ENCODE measurements around the gene RTP2. TPM values are rescaled to one million over a fixed set of nuclear protein-coding genes. Genes with fewer than 3 reads are reported as not detected.

The RTP2 gene
- total RNA-seq, 1 donor from 2014 or later, result not detected

- Mint-ChIP-seq H3K9me3 (ENCODE audit: unreplicated experiment) (no peaks in the 10 kb centered on the region), H3K4me1 (ENCODE audit: low read depth, unreplicated experiment) (peaks cover 7% of the 10 kb centered on the region), H3K27me3 (ENCODE audit: low read depth, unreplicated experiment) (peaks cover 14% of the 10 kb centered on the region), H3K4me3 (ENCODE audit: unreplicated experiment) (no peak overlapping the region), H3K27ac (ENCODE audit: unreplicated experiment) (no peak overlapping the region), H3K36me3 (ENCODE audit: low read depth, unreplicated experiment) (no peaks in the 10 kb centered on the region)
- Histone ChIP-seq H3K9me3 (ENCODE audit: insufficient read depth, low read depth, low read length) (no peaks in the 10 kb centered on the region), H3K27ac (ENCODE audit: low read depth, low read length) (no peak overlapping the region), H4K20me1 (ENCODE audit: insufficient read depth, low read length) (no peaks in the 10 kb centered on the region), H3K79me2 (ENCODE audit: insufficient read depth, low read length) (no peaks in the 10 kb centered on the region), H3K4me2 (ENCODE audit: low read length) (no peak overlapping the region), H3K36me3 (ENCODE audit: insufficient read depth, low read length) (no peaks in the 10 kb centered on the region), H3K27me3 (ENCODE audit: insufficient read depth, low read length) (peaks cover 29% of the 10 kb centered on the region), H3K4me3 (ENCODE audit: insufficient read depth, low read depth, low read length) (no peak overlapping the region), H3K4me1 (ENCODE audit: insufficient read depth, low read length) (no peaks in the 10 kb centered on the region), H2AFZ (ENCODE audit: low read depth, low read length) (no peak overlapping the region), H3K9ac (ENCODE audit: low read length) (no peak overlapping the region)
- TF ChIP-seq EZH2 (IDR thresholded peaks at IDR 0.05; ENCODE audit: insufficient read depth, low read length) (no peak), CTCF (IDR thresholded peaks at IDR 0.05; ENCODE audit: insufficient read depth, low read depth, low read length) (peak; percentile 81)
- peak; percentile 82 for FAIRE-seq
- DNase-seq (ENCODE audit: low read depth), result peak; percentile 25
Observed at GRCh38 chr3:187678726-187679268, 23.6 kb downstream of the RTP2 start.

- Histone ChIP-seq H4K20me1 (ENCODE audit: insufficient read depth, low read length) (no peaks in the 10 kb centered on the region), H3K27me3 (ENCODE audit: insufficient read depth, low read length) (peaks cover 37% of the 10 kb centered on the region), H3K9me3 (ENCODE audit: insufficient read depth, low read depth, low read length) (no peaks in the 10 kb centered on the region), H3K79me2 (ENCODE audit: insufficient read depth, low read length) (no peaks in the 10 kb centered on the region), H3K27ac (ENCODE audit: low read depth, low read length) (no peak overlapping the region), H2AFZ (ENCODE audit: low read depth, low read length) (no peak overlapping the region), H3K9ac (ENCODE audit: low read length) (no peak overlapping the region), H3K36me3 (ENCODE audit: insufficient read depth, low read length) (no peaks in the 10 kb centered on the region), H3K4me1 (ENCODE audit: insufficient read depth, low read length) (no peaks in the 10 kb centered on the region), H3K4me2 (ENCODE audit: low read length) (no peak overlapping the region), H3K4me3 (ENCODE audit: insufficient read depth, low read depth, low read length) (no peak overlapping the region)
- peaks cover 14% of the 10 kb centered on the region for H3K27me3 Mint-ChIP-seq (ENCODE audit: low read depth, unreplicated experiment)
- FAIRE-seq, result no peak
- H3K4me1 Mint-ChIP-seq (ENCODE audit: low read depth, unreplicated experiment), result peaks cover 13% of the 10 kb centered on the region
- no peaks in the 10 kb centered on the region for H3K9me3 Mint-ChIP-seq (ENCODE audit: unreplicated experiment)
- H3K36me3 Mint-ChIP-seq (ENCODE audit: low read depth, unreplicated experiment), result no peaks in the 10 kb centered on the region
- TF ChIP-seq EZH2 (IDR thresholded peaks at IDR 0.05; ENCODE audit: insufficient read depth, low read length) (no peak), CTCF (IDR thresholded peaks at IDR 0.05; ENCODE audit: insufficient read depth, low read depth, low read length) (no peak)
- DNase-seq (ENCODE audit: low read depth), result peak; percentile 24
- H3K27ac Mint-ChIP-seq (ENCODE audit: unreplicated experiment), result no peak overlapping the region
- no peak overlapping the region for H3K4me3 Mint-ChIP-seq (ENCODE audit: unreplicated experiment)
Observed at GRCh38 chr3:187677604-187678003, 24.8 kb downstream of the RTP2 start.

GRCh38 chr3:187673012-187673411, 29.3 kb downstream of the RTP2 start:
- Histone ChIP-seq H2AFZ (ENCODE audit: low read depth, low read length) (no peak overlapping the region), H3K4me2 (ENCODE audit: low read length) (no peak overlapping the region), H3K9me3 (ENCODE audit: insufficient read depth, low read depth, low read length) (no peaks in the 10 kb centered on the region), H3K4me1 (ENCODE audit: insufficient read depth, low read length) (no peaks in the 10 kb centered on the region), H3K27me3 (ENCODE audit: insufficient read depth, low read length) (peaks cover 50% of the 10 kb centered on the region), H3K4me3 (ENCODE audit: insufficient read depth, low read depth, low read length) (no peak overlapping the region), H3K27ac (ENCODE audit: low read depth, low read length) (no peak overlapping the region), H3K36me3 (ENCODE audit: insufficient read depth, low read length) (no peaks in the 10 kb centered on the region), H3K9ac (ENCODE audit: low read length) (no peak overlapping the region), H3K79me2 (ENCODE audit: insufficient read depth, low read length) (no peaks in the 10 kb centered on the region), H4K20me1 (ENCODE audit: insufficient read depth, low read length) (no peaks in the 10 kb centered on the region)
- Mint-ChIP-seq H3K4me3 (ENCODE audit: unreplicated experiment) (no peak overlapping the region), H3K4me1 (ENCODE audit: low read depth, unreplicated experiment) (peaks cover 9% of the 10 kb centered on the region), H3K27me3 (ENCODE audit: low read depth, unreplicated experiment) (peaks cover 42% of the 10 kb centered on the region), H3K9me3 (ENCODE audit: unreplicated experiment) (peaks cover 3% of the 10 kb centered on the region), H3K27ac (ENCODE audit: unreplicated experiment) (no peak overlapping the region), H3K36me3 (ENCODE audit: low read depth, unreplicated experiment) (no peaks in the 10 kb centered on the region)
- FAIRE-seq (no peak), DNase-seq (ENCODE audit: low read depth) (no peak)
- TF ChIP-seq EZH2 (IDR thresholded peaks at IDR 0.05; ENCODE audit: insufficient read depth, low read length) (no peak), CTCF (IDR thresholded peaks at IDR 0.05; ENCODE audit: insufficient read depth, low read depth, low read length) (no peak)
